Vagina (tissue), 2 donors: ENCODE measurements around the gene NOL4L. TPM values are rescaled to one million over a fixed set of nuclear protein-coding genes. Genes with fewer than 3 reads are reported as not detected.

ENCODE experiments used
- DNase-seq, 2 donors: peaks; one replicate each; pipeline ENCODE4 v3.0.0-alpha.2; 2017; ENCODE audit errors: extremely low spot score in 2 of 2
- H3K27ac ChIP-seq: fragments of 200-600 bp; sonication (generic); one replicate; pipeline ENCODE4 v1.5.1; 2019
- H3K27me3 ChIP-seq: fragments of 200-600 bp; sonication (generic); one replicate; pipeline ENCODE4 v1.5.1; 2019
- H3K36me3 ChIP-seq, 2 donors: fragments of 200-600 bp; sonication (generic); one replicate each; pipeline ENCODE4 v1.5.1; 2017 to 2019
- H3K4me1 ChIP-seq: fragments of 200-600 bp; sonication (generic); one replicate; pipeline ENCODE4 v1.5.1; 2019
- H3K4me3 ChIP-seq, 2 donors: fragments of 200-600 bp; sonication (generic); 1 replicate in 1 of 2; 2 replicates in 1 of 2; pipeline ENCODE4 v1.5.1; 2016 to 2019
- H3K9me3 ChIP-seq: fragments of 200-600 bp; sonication (generic); one replicate; pipeline ENCODE4 v1.5.1; 2019
- CTCF ChIP-seq, 3 experiments: fragments of 450-650 bp in 2 of 3; fragments of 200-600 bp in 1 of 3; sonication (generic) in 1 of 3; IDR thresholded peaks; one replicate each; pipeline ENCODE4 v1.5.1; 2017 to 2019; ENCODE audit warnings: antibody characterized with exemption in 3 of 3, mild to moderate bottlenecking in 2 of 3, moderate library complexity in 2 of 3
- POLR2A ChIP-seq, 2 donors: fragments of 450-650 bp; IDR thresholded peaks; one replicate each; pipeline ENCODE4 v1.6.1; 2017; ENCODE audit warnings: antibody characterized with exemption in 2 of 2, mild to moderate bottlenecking in 2 of 2, moderate library complexity in 2 of 2
- POLR2AphosphoS5 ChIP-seq, 2 donors: sonication (generic); formaldehyde crosslinking; IDR thresholded peaks; one replicate each; pipeline ENCODE4 v1.9.0; 2017; ENCODE audit warnings: antibody characterized with exemption in 2 of 2, mild to moderate bottlenecking in 2 of 2, low read depth in 1 of 2; ENCODE audit not compliant: insufficient read depth in 1 of 2
- intact Hi-C: fragments of 100-400 bp; cut with DNase I; formaldehyde crosslinking; loops from one replicate; pipeline ENCODE4 v1.15.1; 2023
- total RNA-seq: library from RNA; depleted of rRNA; stranded (reverse); fragments of >200 nt; gene quantifications from one replicate; pipeline ENCODE4 v1.2.3, GENCODE V29; 2016

The NOL4L gene
- total RNA-seq, 1 donor from 2014 or later: 17.9 TPM

GRCh38 chr20:32570401-32571190 lies 14.5 kb downstream of the NOL4L start:
- Histone ChIP-seq H3K4me3 (no peak overlapping the region), H3K9me3 (no peaks in the 10 kb centered on the region), H3K27me3 (no peaks in the 10 kb centered on the region), H3K36me3 (no peaks in the 10 kb centered on the region), H3K4me1 (no peaks in the 10 kb centered on the region), H3K27ac (no peak overlapping the region)
- TF ChIP-seq POLR2AphosphoS5 (IDR thresholded peaks at IDR 0.05; ENCODE audit: insufficient read depth in 1 of 2, low read depth in 1 of 2) (no peak), POLR2A (IDR thresholded peaks at IDR 0.05) (no peak), CTCF (IDR thresholded peaks at IDR 0.05) (no peak)
- intact Hi-C loops: no loop called here
- DNase-seq: no peak

DNA sequence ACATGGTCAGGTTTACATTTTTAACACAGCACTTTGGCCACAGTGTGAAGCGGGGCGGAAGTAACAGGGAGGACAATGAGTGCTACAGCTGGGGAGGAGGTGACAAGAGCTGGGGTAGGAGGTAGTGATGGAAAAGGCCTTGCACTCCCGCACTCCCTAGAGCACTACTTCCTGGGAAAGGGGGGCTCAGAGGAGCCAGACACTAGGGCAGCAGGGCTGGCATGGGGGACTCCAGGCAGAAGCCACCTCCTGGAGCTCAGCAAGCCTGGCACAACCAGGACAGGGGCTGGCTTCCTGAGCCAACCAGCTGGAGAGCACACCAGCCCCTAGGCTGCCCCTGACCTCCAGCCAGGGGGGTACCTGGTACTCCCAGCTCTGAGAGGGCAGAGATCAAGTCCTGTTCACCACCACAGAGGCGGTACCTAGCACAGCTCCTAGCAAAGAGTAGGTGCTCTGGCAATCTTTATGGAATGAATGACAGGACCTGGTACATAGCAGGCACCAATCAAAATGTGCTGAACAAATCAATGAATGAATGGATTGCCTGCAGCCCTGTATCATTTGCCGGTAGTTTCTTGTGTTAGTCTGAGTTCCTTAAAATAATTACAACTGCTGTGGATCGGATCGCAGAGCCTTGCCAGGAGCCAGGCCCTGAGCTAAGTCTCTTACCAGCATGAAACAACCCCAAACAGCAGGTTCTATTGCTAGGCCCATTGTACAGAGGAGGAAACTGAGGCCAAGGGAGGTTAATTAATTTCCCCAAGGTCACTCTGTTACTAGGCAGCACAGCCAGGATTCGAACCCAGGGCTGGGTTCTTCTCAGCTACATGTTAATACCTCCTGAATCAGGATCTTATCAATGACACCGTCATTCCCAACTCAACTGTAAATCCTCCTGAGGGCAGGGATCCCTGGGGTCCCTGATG lies 15.5 kb downstream of the NOL4L start:
- no peak for TF ChIP-seq POLR2AphosphoS5 (IDR thresholded peaks at IDR 0.05; ENCODE audit: insufficient read depth in 1 of 2, low read depth in 1 of 2)
- DNase-seq: no peak
- Histone ChIP-seq H3K9me3 (no peaks in the 10 kb centered on the region), H3K36me3 (no peaks in the 10 kb centered on the region), H3K27ac (no peak overlapping the region), H3K27me3 (no peaks in the 10 kb centered on the region), H3K4me3 (no peak overlapping the region), H3K4me1 (no peaks in the 10 kb centered on the region)
- intact Hi-C loops: no loop called here

DNA sequence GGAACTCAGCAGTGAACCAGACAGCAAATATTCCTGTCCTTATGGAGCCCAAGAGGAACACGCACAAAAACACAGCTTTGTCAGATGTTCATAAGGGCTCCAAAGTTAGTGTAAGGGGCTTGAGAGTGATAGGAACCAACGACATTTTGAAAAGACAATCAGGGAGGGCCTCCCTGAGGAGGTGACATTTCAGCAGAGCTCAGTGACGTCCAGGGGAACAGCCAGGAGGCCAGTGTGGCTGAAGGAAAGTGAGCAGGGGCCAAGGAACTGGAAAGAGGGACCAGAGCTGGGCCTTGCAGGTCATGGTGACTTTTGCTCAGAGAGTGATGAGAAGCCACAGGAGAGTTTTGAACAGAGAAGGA lies 16.1 kb downstream of the NOL4L start:
- no peaks in the 10 kb centered on the region for H3K27me3 ChIP-seq
- no peaks in the 10 kb centered on the region for H3K36me3 ChIP-seq
- no peaks in the 10 kb centered on the region for H3K9me3 ChIP-seq
- intact Hi-C loops: no loop called here
- TF ChIP-seq POLR2AphosphoS5 (IDR thresholded peaks at IDR 0.05; ENCODE audit: insufficient read depth in 1 of 2, low read depth in 1 of 2) (no peak), POLR2A (IDR thresholded peaks at IDR 0.05) (no peak), CTCF (IDR thresholded peaks at IDR 0.05) (no peak)
- no peak overlapping the region for H3K4me3 ChIP-seq
- H3K27ac ChIP-seq: no peak overlapping the region
- no peaks in the 10 kb centered on the region for H3K4me1 ChIP-seq
- DNase-seq: no peak

GRCh38 chr20:32567384-32568178 lies 17.6 kb downstream of the NOL4L start:
- H3K4me3 ChIP-seq: no peak overlapping the region
- H3K36me3 ChIP-seq: no peaks in the 10 kb centered on the region
- DNase-seq: no peak
- H3K9me3 ChIP-seq: no peaks in the 10 kb centered on the region
- no peak for TF ChIP-seq POLR2A (IDR thresholded peaks at IDR 0.05)
- no peak for TF ChIP-seq POLR2AphosphoS5 (IDR thresholded peaks at IDR 0.05; ENCODE audit: insufficient read depth in 1 of 2, low read depth in 1 of 2)
- TF ChIP-seq CTCF (IDR thresholded peaks at IDR 0.05): no peak
- intact Hi-C loops: no loop called here
- H3K27ac ChIP-seq: no peak overlapping the region
- H3K27me3 ChIP-seq: no peaks in the 10 kb centered on the region
- H3K4me1 ChIP-seq: no peaks in the 10 kb centered on the region
